NCI-H446 treated with DMSO at 0.1 percent for 48 hours (cell line): ENCODE results near the gene WAC.

Experiments
- DNase-seq: peaks from one replicate; lab custom pipeline; 2025; lab: John Stamatoyannopoulos, UW

WAC gene

GRCh38 chr10:28669227-28670173, 136.6 kb downstream of the WAC start:
- no peak for DNase-seq
